ENCODE results near the gene RMRP.

Gene RMRP

GRCh38 chr9:35682051-35682450 lies 24.2 kb upstream of the RMRP start:
- ChIA-PET CTCF (interaction anchor here (2.7 to 5.2 kb wide), 2 partner anchors 14 to 19 kb away, joined by 10 to 35 read pairs; partner anchors contain the start of gene ARHGEF39), POLR2A (interaction anchor here (0.7 to 5.3 kb wide), 2 partner anchors 8 to 50 kb away, joined by 3 to 68 read pairs; partner anchors contain the start of genes TLN1 and TPM2)
- TF ChIP-seq, protein P1, sequence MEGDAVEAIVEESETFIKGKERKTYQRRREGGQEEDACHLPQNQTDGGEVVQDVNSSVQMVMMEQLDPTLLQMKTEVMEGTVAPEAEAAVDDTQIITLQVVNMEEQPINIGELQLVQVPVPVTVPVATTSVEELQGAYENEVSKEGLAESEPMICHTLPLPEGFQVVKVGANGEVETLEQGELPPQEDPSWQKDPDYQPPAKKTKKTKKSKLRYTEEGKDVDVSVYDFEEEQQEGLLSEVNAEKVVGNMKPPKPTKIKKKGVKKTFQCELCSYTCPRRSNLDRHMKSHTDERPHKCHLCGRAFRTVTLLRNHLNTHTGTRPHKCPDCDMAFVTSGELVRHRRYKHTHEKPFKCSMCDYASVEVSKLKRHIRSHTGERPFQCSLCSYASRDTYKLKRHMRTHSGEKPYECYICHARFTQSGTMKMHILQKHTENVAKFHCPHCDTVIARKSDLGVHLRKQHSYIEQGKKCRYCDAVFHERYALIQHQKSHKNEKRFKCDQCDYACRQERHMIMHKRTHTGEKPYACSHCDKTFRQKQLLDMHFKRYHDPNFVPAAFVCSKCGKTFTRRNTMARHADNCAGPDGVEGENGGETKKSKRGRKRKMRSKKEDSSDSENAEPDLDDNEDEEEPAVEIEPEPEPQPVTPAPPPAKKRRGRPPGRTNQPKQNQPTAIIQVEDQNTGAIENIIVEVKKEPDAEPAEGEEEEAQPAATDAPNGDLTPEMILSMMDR (IDR thresholded peaks at IDR 0.05; ENCODE audit: insufficient read depth, low read length, missing control alignments), result no peak
- H3K4me3 ChIP-seq (ENCODE audit: low read depth, low read length), result no peak overlapping the region
- DNase-seq (ENCODE audit: low read depth, low spot score), result no peak

DNA sequence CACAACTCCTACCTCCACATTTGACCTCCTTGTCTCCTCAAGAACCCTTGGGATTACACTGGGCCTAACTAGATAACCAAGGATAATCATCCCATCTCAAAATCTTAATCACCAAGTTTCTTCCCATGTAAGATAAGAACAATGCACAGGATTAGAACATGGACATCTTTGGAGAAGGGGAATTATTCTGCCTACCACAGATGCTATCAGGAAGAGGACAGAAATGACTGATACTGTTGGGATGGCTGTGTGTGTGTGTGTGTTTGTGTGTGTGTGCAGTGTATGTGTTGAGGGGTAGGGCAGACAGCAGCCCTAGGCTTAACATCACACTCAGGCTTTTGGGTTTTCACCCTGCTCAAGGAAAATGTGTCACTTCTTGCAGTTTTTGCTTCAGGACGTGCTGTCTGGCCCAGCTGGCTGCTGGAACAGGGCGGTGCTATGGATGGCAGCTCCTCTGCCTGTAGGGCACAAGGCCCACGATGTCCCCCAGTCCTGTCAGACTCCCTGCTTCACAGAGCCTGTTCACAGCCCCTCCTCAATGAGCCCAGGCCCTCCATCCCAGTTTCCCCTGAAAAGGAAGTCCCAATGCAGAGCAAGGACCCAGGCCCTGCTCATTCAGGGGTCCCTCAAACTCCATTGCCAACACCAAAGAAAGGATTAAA lies 23.7 kb upstream of the RMRP start:
- TF ChIP-seq, protein P1 (IDR thresholded peaks at IDR 0.05; ENCODE audit: insufficient read depth, low read length, missing control alignments), result no peak
- ChIA-PET POLR2A (interaction anchor here (1.5 to 5.3 kb wide), 4 partner anchors 8 to 72 kb away, joined by 4 to 68 read pairs (median 10); partner anchors contain the start of gene TPM2), CTCF (no interaction called here)
- DNase-seq (ENCODE audit: low read depth, low spot score), result no peak
- no peak overlapping the region for H3K4me3 ChIP-seq (ENCODE audit: low read depth, low read length)

- CTCF ChIA-PET, result interaction anchor here (1.3 to 1.7 kb wide), 3 partner anchors 15 to 19 kb away, joined by 5 to 6 read pairs (median 5); partner anchors contain the start of gene ARHGEF39
- no peak for DNase-seq (ENCODE audit: low read depth, low spot score)
- TF ChIP-seq, protein P1 (IDR thresholded peaks at IDR 0.05; ENCODE audit: insufficient read depth, low read length, missing control alignments), result no peak
- POLR2A ChIA-PET, result interaction anchor here (0.6 to 5.3 kb wide), 12 partner anchors 9 to 191 kb away, joined by 3 to 68 read pairs (median 4); partner anchors contain the start of genes ARHGEF39, CCDC107, CREB3 and RUSC2
- H3K4me3 ChIP-seq (ENCODE audit: low read depth, low read length), result no peak overlapping the region
Measured at GRCh38 chr9:35680331-35681105, 22.7 kb upstream of the RMRP start.

DNA sequence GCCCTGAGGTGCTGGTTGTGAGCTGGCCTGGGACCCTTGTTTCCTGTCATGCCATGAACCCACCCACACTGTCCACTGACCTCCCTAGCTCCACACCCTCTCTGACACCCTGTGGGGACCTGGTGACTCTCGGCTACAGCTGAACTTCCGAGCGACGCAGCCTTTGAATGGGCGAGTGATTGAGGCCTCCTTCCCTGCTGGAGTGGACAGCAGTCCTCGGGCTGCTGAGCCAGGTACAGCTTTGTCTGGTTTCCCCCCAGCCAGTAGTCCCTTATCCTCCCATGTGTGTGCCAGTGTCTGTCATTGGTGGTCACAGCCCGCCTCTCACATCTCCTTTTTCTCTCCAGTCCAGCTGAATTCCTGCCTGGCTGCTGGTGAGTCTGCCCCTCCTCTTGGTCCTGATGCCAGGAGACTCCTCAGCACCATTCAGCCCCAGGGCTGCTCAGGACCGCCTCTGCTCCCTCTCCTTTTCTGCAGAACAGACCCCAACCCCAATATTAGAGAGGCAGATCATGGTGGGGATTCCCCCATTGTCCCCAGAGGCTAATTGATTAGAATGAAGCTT lies 22.0 kb upstream of the RMRP start:
- CTCF ChIA-PET, result interaction anchor here (1.3 to 1.7 kb wide), 3 partner anchors 14 to 18 kb away, joined by 5 to 6 read pairs (median 5); partner anchors contain the start of gene ARHGEF39
- TF ChIP-seq, protein P1 (IDR thresholded peaks at IDR 0.05; ENCODE audit: insufficient read depth, low read length, missing control alignments), result no peak
- no peak for DNase-seq (ENCODE audit: low read depth, low spot score)
- POLR2A ChIA-PET, result interaction anchor here (0.6 to 5.3 kb wide), 13 partner anchors 10 to 190 kb away, joined by 3 to 68 read pairs (median 4); partner anchors contain the start of genes ARHGEF39, CCDC107, CREB3 and RUSC2
- H3K4me3 ChIP-seq (ENCODE audit: low read depth, low read length), result no peak overlapping the region

GRCh38 chr9:35679091-35679490 lies 21.3 kb upstream of the RMRP start:
- TF ChIP-seq, protein P1 (IDR thresholded peaks at IDR 0.05; ENCODE audit: insufficient read depth, low read length, missing control alignments), result no peak
- POLR2A ChIA-PET, result interaction anchor here (0.6 to 5.3 kb wide), 5 partner anchors 10 to 164 kb away, joined by 3 to 68 read pairs (median 8); partner anchors contain the start of gene TPM2
- DNase-seq (ENCODE audit: low read depth, low spot score), result no peak
- CTCF ChIA-PET, result interaction anchor here (1.7 kb wide), 1 partner anchor 16 kb away, joined by 5 read pairs; no protein-coding TSS in a partner anchor
- H3K4me3 ChIP-seq (ENCODE audit: low read depth, low read length), result no peak overlapping the region
